ENCODE data around the gene SYVN1. TPM values are rescaled to one million over a fixed set of nuclear protein-coding genes. Genes with fewer than 3 reads are reported as not detected.

Gene SYVN1
- total RNA-seq, 1 experiment from 2014 or later: 64.3 TPM

DNA sequence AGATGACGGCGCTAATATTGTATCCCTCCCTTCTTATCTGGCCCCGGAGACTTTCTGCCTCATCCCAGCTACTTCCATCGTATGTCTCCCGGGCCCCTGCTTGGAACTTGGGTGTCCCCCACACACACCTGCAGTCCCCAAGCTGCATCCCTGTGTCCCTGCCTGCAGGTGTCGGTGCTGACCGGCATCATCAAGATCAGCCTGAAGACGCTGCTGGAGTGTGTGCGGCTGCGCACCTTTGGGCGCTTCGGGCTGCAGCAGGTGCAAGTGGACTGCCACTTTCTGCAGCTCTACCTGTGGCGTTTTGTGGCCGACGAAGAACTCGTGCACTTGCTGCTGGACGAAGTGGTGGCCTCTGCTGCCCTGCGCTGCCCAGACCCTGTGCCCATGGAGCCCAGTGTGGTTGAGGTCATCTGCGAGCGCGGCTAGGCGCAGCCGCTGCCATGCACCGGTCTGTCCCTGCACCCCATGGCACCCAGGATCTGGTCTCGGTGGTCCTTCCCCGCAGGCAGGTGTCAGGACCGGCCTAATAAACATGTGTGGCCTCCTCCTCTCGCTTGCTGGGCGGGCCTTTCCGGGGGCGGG lies 23.1 kb downstream of the SYVN1 start:
- TF ChIP-seq SIN3A (IDR thresholded peaks at IDR 0.05; ENCODE audit: borderline replicate concordance, insufficient read depth, low read depth, low read length) (no peak), TCF7L2 (IDR thresholded peaks at IDR 0.05; ENCODE audit: low read depth, low read length) (no peak), POLR2AphosphoS5 (IDR thresholded peaks at IDR 0.05; ENCODE audit: low read depth, low read length) (no peak), REST (IDR thresholded peaks at IDR 0.05; ENCODE audit: insufficient read depth in 1 of 2, low read depth in 2 of 2, low read length in 1 of 2) (no peak)
- TF ChIP-seq, protein P1, sequence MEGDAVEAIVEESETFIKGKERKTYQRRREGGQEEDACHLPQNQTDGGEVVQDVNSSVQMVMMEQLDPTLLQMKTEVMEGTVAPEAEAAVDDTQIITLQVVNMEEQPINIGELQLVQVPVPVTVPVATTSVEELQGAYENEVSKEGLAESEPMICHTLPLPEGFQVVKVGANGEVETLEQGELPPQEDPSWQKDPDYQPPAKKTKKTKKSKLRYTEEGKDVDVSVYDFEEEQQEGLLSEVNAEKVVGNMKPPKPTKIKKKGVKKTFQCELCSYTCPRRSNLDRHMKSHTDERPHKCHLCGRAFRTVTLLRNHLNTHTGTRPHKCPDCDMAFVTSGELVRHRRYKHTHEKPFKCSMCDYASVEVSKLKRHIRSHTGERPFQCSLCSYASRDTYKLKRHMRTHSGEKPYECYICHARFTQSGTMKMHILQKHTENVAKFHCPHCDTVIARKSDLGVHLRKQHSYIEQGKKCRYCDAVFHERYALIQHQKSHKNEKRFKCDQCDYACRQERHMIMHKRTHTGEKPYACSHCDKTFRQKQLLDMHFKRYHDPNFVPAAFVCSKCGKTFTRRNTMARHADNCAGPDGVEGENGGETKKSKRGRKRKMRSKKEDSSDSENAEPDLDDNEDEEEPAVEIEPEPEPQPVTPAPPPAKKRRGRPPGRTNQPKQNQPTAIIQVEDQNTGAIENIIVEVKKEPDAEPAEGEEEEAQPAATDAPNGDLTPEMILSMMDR (IDR thresholded peaks at IDR 0.05): no peak
- Histone ChIP-seq H3K36me3 (ENCODE audit: control insufficient read depth, insufficient read depth, low read length) (no peaks in the 10 kb centered on the region), H3K4me1 (ENCODE audit: control insufficient read depth, insufficient read depth, low read length) (peaks cover 27% of the 10 kb centered on the region), H3K27me3 (ENCODE audit: control insufficient read depth, insufficient read depth, low read length) (no peaks in the 10 kb centered on the region), H3K9me3 (ENCODE audit: control insufficient read depth, insufficient read depth, low read depth, low read length) (no peaks in the 10 kb centered on the region), H3K27ac (ENCODE audit: low read length) (no peak overlapping the region), H3K4me3 (ENCODE audit: low read depth in 2 of 2, low read length in 2 of 2) (peak overlapping the region in 1 of 2 experiments; percentile 72; a peak in 2 of 4 replicates)
- intact Hi-C loops (cut with micrococcal nuclease; ENCODE audit: unreplicated experiment): loop anchor here (10.0 kb wide), 1 partner anchor 266 kb away; the partner anchor contains the start of gene CDC42BPG
- CTCF ChIA-PET: interaction anchor here (0.6 to 1.5 kb wide), 12 partner anchors 9 to 293 kb away, joined by 3 to 6 read pairs (median 3); partner anchors contain the start of genes ARL2, FAU and MRPL49
- ATAC-seq (peak; percentile 8), DNase-seq (ENCODE audit: low read depth, low spot score) (no peak)
- no TSS peak for BruUV-seq (replicated peaks)
- in situ Hi-C loops (cut with HindIII; ENCODE audit: low pct_unique_long_range_greater_than_20kb, low sequenced_read_pairs): no loop called here
- POLR2A ChIA-PET: no interaction called here

DNA sequence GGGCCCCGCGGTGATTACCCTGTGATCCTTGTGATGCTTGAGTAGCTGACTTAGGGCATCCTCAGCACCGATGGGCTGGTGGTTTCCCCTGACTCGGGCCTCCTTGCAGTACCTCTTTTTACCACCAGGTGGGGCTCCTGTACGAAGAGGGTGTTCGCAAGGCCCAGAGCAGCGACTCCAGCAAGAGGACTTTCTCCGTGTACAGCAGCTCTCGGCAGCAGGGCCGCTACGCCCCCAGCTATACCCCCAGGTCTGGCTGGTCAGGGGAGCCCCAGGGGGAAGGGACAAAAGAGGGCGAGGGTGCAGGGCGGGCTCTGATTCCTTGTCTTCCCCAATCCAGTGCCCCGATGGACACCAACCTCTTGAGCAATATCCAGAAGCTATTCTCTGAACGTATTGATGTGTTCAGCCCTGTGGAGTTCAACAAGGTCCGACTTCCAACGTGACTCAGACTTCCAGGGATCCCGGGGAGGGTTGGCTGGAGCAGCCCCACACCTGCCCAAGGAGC lies 23.9 kb downstream of the SYVN1 start:
- no peak overlapping the region for H3K4me3 ChIP-seq (ENCODE audit: low read depth in 2 of 2, low read length in 2 of 2)
- H3K36me3 ChIP-seq (ENCODE audit: control insufficient read depth, insufficient read depth, low read length): no peaks in the 10 kb centered on the region
- peaks cover 21% of the 10 kb centered on the region for H3K4me1 ChIP-seq (ENCODE audit: control insufficient read depth, insufficient read depth, low read length)
- H3K27ac ChIP-seq (ENCODE audit: low read length): peak overlapping the region; percentile 25
- in situ Hi-C loops (cut with HindIII; ENCODE audit: low pct_unique_long_range_greater_than_20kb, low sequenced_read_pairs) (no loop called here), intact Hi-C loops (cut with micrococcal nuclease; ENCODE audit: unreplicated experiment) (loop anchor here (10.0 kb wide), 1 partner anchor 266 kb away; the partner anchor contains the start of gene CDC42BPG)
- no peaks in the 10 kb centered on the region for H3K27me3 ChIP-seq (ENCODE audit: control insufficient read depth, insufficient read depth, low read length)
- POLR2A ChIA-PET: interaction anchor here (1.0 kb wide), 1 partner anchor 8 kb away, joined by 6 read pairs; no protein-coding TSS in a partner anchor
- peak; percentile 68 for ATAC-seq
- BruUV-seq (replicated peaks): no TSS peak
- TF ChIP-seq, protein P1 (IDR thresholded peaks at IDR 0.05): peak; percentile 99
- TF ChIP-seq TCF7L2 (IDR thresholded peaks at IDR 0.05; ENCODE audit: low read depth, low read length): peak; percentile 45
- peak; percentile 66; the same call in 1 of the 2 replicates for TF ChIP-seq POLR2AphosphoS5 (IDR thresholded peaks at IDR 0.05; ENCODE audit: low read depth, low read length)
- TF ChIP-seq SIN3A (IDR thresholded peaks at IDR 0.05; ENCODE audit: borderline replicate concordance, insufficient read depth, low read depth, low read length): no peak
- TF ChIP-seq REST (IDR thresholded peaks at IDR 0.05; ENCODE audit: insufficient read depth in 1 of 2, low read depth in 2 of 2, low read length in 1 of 2): no peak
- no peaks in the 10 kb centered on the region for H3K9me3 ChIP-seq (ENCODE audit: control insufficient read depth, insufficient read depth, low read depth, low read length)
- DNase-seq (ENCODE audit: low read depth, low spot score): peak; percentile 80
- CTCF ChIA-PET: interaction anchor here (0.9 to 1.5 kb wide), 7 partner anchors 9 to 256 kb away, joined by 3 to 6 read pairs (median 3); partner anchors contain the start of gene ARL2
